RPMI7951 (cell line): ENCODE measurements around the gene ZNF480. TPM values are rescaled to one million over a fixed set of nuclear protein-coding genes. Genes with fewer than 3 reads are reported as not detected.
"Not testable (repeated sequence)": the region's sequence is repeated elsewhere in the genome, so short reads cannot be mapped to it uniquely, and the experiment has no call there.

ENCODE experiments used
- DNase-seq: peaks from one replicate; pipeline ENCODE4 v3.0.0-alpha.2; 2012; ENCODE audit warnings: low read depth
- total RNA-seq: library from RNA; depleted of rRNA; stranded (reverse); fragments of >200 nt; shearing (Covaris generic); gene quantifications from 2 replicates; pipeline ENCODE4 v1.2.3, GENCODE V29; 2014; rRNA removed

Gene ZNF480
- total RNA-seq, 1 experiment from 2014 or later = 10.8 TPM

DNA sequence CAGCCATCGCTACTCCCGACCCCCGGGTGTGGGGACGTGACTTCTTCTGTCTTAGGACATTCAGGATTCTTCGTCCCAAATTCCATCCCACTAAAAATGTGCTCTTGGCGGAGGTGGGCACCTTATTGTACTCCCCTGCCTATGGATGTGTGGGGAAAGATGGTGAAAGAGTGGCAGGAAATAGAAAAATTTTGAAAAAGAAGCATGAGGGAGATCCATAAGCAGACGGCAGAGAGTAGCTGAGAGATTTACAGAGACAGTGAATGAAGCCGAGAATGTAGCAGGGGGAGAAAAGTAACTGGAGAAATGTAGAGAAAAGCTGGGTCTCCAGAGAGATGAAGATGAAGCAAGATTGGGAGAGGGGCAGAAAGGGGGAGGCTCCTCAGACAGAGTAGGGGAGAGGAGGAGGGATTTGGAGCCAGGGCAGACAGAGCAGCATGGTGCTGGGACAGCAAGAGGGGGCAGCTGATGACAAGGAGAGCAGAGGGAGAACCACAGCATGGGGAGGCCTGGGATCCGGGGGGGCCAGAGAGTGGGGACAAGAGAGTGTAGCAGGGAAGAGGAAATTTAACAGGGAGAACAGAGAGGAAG is 39.9 kb downstream of the ZNF480 start:
- no peak for DNase-seq

DNA sequence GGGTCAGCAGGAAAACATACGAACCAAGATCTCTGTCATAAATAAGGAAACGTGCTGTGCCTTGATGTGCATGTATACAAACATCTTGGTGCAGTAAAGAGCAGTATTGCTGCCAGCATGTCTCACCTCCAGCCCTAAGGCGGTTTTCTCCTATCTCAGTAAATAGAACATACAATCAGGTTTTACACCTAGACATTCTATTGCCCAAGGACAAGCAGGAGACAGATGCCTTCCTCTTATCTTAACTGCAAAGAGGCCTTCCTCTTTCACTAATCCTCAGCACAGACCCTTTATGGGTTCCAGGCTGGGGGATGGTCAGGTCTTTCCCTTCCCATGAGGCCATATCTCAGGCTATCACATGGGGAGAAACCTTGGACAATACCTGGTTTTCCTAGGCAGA is 42.1 kb downstream of the ZNF480 start:
- not testable (repeated sequence) for DNase-seq

DNA sequence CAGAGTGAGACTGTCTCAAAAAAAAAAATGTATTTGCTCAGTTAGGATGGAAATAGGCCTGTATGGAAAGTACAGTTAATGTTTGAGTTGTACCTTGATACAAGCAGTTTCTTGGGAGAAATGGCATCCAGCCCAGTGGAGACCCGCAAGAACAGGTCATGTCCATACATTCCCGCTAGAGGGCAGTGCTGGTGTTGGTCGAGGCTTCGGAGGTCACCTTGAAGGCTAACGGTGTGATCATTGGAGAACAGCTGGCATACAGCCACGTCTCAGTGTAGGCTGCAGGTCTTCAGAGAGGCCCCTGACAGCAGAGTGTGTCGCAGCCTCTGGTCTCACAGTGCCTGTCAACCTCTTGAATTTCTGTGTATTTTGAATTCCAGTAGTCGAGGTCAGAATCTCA is 46.6 kb downstream of the ZNF480 start:
- DNase-seq = peak; percentile 19

DNA sequence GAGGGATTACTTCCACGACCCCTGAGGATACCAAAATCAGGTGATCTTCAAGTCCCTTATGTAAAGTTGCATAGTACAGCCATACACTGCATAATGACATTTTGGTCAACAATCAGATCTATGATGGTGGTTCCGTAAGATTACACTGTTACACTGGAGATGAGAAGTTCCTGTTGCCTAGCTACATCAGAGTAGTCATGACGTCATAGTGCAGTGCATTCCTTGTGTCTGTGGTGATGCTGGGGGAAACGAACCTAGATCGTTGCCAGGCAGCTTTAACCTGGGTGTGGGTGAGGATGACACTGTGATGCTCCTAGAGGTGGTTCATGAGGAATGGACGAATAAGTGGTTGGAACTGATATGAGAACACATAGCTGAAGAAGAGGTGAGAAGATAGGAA is 48.2 kb downstream of the ZNF480 start:
- no peak for DNase-seq

DNA sequence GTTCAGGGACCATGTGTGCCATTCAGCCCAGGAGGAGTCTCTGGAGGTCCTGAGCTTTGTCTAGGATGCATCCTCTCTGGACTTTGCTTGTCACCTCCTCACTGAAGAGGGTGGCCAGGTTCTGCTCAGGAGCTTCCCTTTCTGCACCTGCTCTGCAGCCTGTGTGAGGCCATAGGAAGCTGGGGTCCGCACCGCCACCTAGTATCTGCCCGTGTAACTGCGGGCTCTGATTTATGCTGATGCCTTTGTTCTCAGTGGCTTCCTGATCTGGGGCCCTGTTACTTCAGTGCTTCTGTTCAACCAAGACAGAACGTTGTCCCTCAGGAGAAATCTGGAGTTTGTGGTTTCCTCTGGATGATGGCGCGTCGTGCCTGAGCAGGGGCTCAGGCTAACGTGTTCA is 54.5 kb downstream of the ZNF480 start:
- no peak for DNase-seq

DNA sequence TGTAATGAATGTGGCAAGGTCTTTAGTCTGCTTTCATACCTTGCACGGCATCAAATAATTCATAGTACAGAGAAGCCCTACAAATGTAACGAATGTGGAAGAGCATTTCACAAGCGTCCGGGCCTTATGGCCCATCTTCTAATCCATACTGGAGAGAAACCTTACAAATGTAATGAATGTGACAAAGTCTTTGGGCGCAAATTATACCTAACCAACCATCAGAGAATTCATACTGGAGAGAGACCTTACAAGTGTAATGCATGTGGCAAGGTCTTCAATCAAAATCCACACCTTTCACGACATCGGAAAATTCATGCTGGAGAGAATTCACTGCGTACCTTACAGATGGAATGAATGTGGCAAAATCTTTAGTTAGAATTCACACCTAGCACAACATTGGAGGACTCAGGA is 69.5 kb downstream of the ZNF480 start:
- no peak for DNase-seq

DNA sequence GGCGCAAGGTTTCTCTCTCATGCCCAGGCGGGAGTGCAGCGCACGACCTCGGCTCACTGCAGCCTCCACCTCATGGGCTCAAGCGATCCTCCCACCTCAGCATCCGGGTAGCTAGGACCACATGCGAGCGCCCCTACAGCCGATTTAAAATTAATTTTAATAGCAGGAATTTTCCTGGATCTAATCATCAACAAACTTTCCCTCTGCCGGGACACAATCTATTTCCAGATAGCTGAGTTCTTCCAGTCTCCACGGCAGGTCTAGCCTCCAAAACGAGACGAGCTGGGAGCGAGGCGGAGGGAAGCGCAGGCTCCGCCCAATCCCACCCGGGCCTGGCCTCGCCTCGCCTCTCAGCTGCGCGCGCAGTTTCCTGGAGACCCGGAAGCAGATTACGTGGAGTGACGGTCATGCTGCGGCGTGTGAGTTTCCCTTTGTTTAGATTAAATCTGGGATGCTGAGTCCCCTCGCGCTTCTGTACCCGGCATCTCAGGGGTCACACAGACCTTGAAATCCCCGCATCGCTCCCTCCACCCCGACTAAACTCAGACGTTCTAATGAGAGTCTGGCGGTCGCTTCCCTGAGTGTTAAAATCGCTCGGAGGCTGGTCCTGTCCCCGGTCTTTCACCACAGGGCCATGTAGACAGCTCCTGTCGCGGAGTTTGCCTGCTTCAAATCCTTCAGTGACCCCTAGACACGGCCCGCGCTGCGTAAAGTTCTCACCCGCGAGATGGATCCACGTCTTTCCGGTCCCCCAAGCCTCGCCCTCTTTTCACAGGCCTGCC is 72.8 kb downstream of the ZNF480 start, which contains the start of gene ZNF880:
Gene ZNF880 (plus strand): TSS at position 365 of the 782 bp plus-strand sequence. CDS start 43 bp downstream, at position 408.
- peak; percentile 96 for DNase-seq

DNA sequence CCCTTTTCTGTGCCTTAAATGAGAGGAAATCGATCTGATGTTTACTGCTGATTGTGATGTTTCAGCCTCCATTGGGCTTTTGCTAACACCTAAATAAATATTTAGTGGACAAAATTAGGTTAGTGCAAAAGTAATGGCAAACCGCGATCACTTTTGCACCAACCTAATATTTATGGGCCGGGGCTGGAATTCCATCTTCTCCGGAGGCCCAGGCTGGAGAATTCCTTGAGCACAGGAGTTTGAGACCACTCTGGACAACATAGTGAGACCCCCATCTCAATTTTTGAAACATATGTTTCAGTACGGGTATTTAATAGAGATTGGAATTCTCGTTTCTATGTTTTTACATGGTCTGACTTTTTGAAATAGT is 73.4 kb downstream of the ZNF480 start:
- no peak for DNase-seq

Other genes with a start within 250 kb of the ZNF480 start
- 7.1 and 7.6 TPM in 2 replicates for gene ZNF432, start 248.3 kb upstream of the ZNF480 start, total RNA-seq
- 7.4 and 11.9 TPM in 2 replicates for gene ZNF841, start 201.4 kb upstream of the ZNF480 start, total RNA-seq
- 7.8 and 8.0 TPM in 2 replicates for gene ZNF616, start 157.2 kb upstream of the ZNF480 start, total RNA-seq
- gene ZNF836, start 125.5 kb upstream of the ZNF480 start, total RNA-seq = 5.9 and 7.7 TPM in 2 replicates
- gene PPP2R1A, start 107.1 kb upstream of the ZNF480 start, total RNA-seq = 137 and 233 TPM in 2 replicates
- 11.7 and 13.8 TPM in 2 replicates for gene ZNF766, start 27.6 kb upstream of the ZNF480 start, total RNA-seq
- gene ZNF610, start 39.1 kb downstream of the ZNF480 start, total RNA-seq = 1.4 and 1.6 TPM in 2 replicates
- 13.1 and 17.0 TPM in 2 replicates for gene ZNF880, start 72.8 kb downstream of the ZNF480 start, total RNA-seq
- gene ZNF528, start 100.7 kb downstream of the ZNF480 start, total RNA-seq = 6.6 and 7.5 TPM in 2 replicates
- not detected in 2 replicates for gene ZNF534, start 132.0 kb downstream of the ZNF480 start, total RNA-seq
- gene ZNF578, start 156.4 kb downstream of the ZNF480 start, total RNA-seq = 0.78 and 1.6 TPM in 2 replicates
- gene ZNF808, start 230.5 kb downstream of the ZNF480 start, total RNA-seq = 9.6 and 13.6 TPM in 2 replicates